Ishikawa (cell line): Measurements from ENCODE around the gene BCR.

Experiments
- CEBPB ChIP-seq: IDR thresholded peaks from 2 replicates; pipeline ENCODE4 v1.6.1; 2012
- CREB1 ChIP-seq: IDR thresholded peaks from 2 replicates; pipeline ENCODE4 v1.6.1; 2012; ENCODE audit warnings: low read depth
- EGR1 ChIP-seq: IDR thresholded peaks from 2 replicates; pipeline ENCODE4 v1.6.1; 2012
- EP300 ChIP-seq: IDR thresholded peaks from 2 replicates; pipeline ENCODE4 v1.6.1; 2012; ENCODE audit warnings: borderline replicate concordance
- FOXM1 ChIP-seq: IDR thresholded peaks from 2 replicates; pipeline ENCODE4 v1.6.1; 2012; ENCODE audit warnings: low read depth, borderline replicate concordance
- NFIC ChIP-seq: IDR thresholded peaks from 2 replicates; pipeline ENCODE4 v1.6.1; 2012
- RAD21 ChIP-seq: IDR thresholded peaks from 2 replicates; pipeline ENCODE4 v1.6.1; 2012; ENCODE audit warnings: low read depth
- TAF1 ChIP-seq: IDR thresholded peaks from 2 replicates; pipeline ENCODE4 v1.6.1; 2012; ENCODE audit warnings: low read depth, mild to moderate bottlenecking
- TCF12 ChIP-seq: IDR thresholded peaks from 2 replicates; pipeline ENCODE4 v1.6.1; 2012; ENCODE audit warnings: low read depth
- TEAD4 ChIP-seq: IDR thresholded peaks from 2 replicates; pipeline ENCODE4 v1.6.1; 2012
- YY1 ChIP-seq: IDR thresholded peaks from 2 replicates; pipeline ENCODE4 v1.6.1; 2012; ENCODE audit warnings: low read depth
- ZBTB7A ChIP-seq: IDR thresholded peaks from 2 replicates; pipeline ENCODE4 v1.6.1; 2012; ENCODE audit warnings: low read depth
- TF ChIP-seq, protein P1 (sequence below): IDR thresholded peaks from 2 replicates; pipeline ENCODE4 v1.6.1; 2012
- TF ChIP-seq, protein P2 (sequence below): IDR thresholded peaks from 2 replicates; pipeline ENCODE4 v1.6.1; 2012
- TF ChIP-seq, protein P3 (sequence below): IDR thresholded peaks from 2 replicates; pipeline ENCODE4 v1.6.1; 2012; ENCODE audit warnings: low read depth, mild to moderate bottlenecking

The BCR gene

GRCh38 chr22:23132376-23133091 is 47.8 kb upstream of the BCR start:
- TF ChIP-seq EGR1 (no peak), ZBTB7A (no peak), CEBPB (no peak), EP300 (no peak), TEAD4 (no peak), FOXM1 (no peak), NFIC (no peak), CREB1 (no peak), TAF1 (no peak), RAD21 (no peak), YY1 (no peak)
- TF ChIP-seq, protein P1, sequence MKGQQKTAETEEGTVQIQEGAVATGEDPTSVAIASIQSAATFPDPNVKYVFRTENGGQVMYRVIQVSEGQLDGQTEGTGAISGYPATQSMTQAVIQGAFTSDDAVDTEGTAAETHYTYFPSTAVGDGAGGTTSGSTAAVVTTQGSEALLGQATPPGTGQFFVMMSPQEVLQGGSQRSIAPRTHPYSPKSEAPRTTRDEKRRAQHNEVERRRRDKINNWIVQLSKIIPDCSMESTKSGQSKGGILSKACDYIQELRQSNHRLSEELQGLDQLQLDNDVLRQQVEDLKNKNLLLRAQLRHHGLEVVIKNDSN: no peak
- TF ChIP-seq, protein P2, sequence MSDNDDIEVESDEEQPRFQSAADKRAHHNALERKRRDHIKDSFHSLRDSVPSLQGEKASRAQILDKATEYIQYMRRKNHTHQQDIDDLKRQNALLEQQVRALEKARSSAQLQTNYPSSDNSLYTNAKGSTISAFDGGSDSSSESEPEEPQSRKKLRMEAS: no peak
- TF ChIP-seq, protein P3, sequence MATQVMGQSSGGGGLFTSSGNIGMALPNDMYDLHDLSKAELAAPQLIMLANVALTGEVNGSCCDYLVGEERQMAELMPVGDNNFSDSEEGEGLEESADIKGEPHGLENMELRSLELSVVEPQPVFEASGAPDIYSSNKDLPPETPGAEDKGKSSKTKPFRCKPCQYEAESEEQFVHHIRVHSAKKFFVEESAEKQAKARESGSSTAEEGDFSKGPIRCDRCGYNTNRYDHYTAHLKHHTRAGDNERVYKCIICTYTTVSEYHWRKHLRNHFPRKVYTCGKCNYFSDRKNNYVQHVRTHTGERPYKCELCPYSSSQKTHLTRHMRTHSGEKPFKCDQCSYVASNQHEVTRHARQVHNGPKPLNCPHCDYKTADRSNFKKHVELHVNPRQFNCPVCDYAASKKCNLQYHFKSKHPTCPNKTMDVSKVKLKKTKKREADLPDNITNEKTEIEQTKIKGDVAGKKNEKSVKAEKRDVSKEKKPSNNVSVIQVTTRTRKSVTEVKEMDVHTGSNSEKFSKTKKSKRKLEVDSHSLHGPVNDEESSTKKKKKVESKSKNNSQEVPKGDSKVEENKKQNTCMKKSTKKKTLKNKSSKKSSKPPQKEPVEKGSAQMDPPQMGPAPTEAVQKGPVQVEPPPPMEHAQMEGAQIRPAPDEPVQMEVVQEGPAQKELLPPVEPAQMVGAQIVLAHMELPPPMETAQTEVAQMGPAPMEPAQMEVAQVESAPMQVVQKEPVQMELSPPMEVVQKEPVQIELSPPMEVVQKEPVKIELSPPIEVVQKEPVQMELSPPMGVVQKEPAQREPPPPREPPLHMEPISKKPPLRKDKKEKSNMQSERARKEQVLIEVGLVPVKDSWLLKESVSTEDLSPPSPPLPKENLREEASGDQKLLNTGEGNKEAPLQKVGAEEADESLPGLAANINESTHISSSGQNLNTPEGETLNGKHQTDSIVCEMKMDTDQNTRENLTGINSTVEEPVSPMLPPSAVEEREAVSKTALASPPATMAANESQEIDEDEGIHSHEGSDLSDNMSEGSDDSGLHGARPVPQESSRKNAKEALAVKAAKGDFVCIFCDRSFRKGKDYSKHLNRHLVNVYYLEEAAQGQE: no peak

DNA sequence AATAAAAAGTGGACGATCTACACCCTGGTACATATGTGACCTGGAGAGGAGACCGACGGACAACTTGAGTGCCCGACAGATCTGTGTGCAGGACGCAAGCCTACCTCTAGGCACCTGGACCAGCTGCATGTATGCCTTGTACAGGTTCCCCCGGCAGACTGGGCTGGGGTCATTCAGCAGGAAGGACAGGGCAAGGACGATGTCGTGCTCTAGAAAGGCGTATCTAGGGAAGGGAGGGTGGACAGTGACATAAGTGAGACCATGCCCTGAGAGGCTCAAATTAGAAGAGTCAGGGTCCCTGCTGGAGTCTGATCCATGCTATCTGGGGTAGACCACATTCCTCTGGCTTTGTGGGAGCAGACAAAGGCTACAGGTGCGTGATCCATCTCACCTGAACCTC is 46.4 kb upstream of the BCR start:
- TF ChIP-seq, protein P2: no peak
- TF ChIP-seq RAD21 (no peak), CEBPB (no peak), TCF12 (no peak), YY1 (no peak), TAF1 (no peak), NFIC (no peak)
- TF ChIP-seq, protein P3: no peak

GRCh38 chr22:23137468-23137867 is 42.8 kb upstream of the BCR start:
- no peak for TF ChIP-seq ZBTB7A
- TF ChIP-seq YY1: no peak
- TF ChIP-seq, protein P2: no peak

DNA sequence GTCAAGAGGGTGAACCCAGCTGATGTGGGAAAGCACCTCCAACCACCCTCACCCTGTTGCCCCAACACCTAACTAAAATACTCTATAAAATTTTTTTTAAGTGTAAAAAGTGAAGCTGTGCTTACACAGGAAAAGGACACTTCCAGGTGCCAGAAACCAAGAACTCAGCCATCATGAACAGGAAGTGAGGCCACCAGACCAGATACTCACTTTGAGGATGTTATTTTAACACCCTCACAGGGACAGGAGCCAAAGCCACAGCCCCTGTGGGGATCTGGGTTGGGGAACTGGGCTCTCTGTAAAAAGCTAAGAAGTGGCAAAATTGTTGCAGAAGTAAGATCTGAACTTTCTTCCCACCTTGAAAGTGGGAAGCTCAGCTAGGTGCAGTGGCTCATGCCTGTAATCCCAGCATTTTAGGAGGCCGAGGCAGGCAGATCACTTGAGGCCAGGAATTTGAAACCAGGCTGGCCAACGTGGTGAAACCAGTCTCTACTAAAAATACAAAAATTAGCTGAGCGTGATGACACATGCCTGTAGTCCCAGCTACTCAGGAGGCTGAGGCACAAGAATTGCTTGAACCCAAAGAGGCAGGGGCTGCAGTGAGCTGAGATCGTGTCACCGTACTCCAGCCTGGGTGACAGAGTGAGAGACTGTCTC is 42.3 kb upstream of the BCR start:
- no peak for TF ChIP-seq EGR1
- TF ChIP-seq CEBPB: no peak
- TF ChIP-seq TEAD4: no peak
- TF ChIP-seq RAD21: no peak
- TF ChIP-seq NFIC: no peak
- TF ChIP-seq, protein P2: no peak
- TF ChIP-seq CREB1: no peak
- no peak for TF ChIP-seq YY1
- TF ChIP-seq EP300: no peak
- TF ChIP-seq, protein P1: no peak
- TF ChIP-seq, protein P3: no peak
- no peak for TF ChIP-seq TAF1
- TF ChIP-seq TCF12: no peak
- TF ChIP-seq ZBTB7A: no peak
- no peak for TF ChIP-seq FOXM1
